Thyroid gland (tissue), 4 donors: Measurements from ENCODE around the gene ETV6. TPM values are rescaled to one million over a fixed set of nuclear protein-coding genes. Genes with fewer than 3 reads are reported as not detected.
A peak's percentile ranks its signal among the peaks of the same experiment; 100 is the strongest.

Experiments
- DNase-seq, 2 donors: peaks; one replicate each; pipeline ENCODE4 v3.0.0-alpha.2; 2019
- H3K27ac ChIP-seq, 3 donors: fragments of 200-600 bp; sonication (generic); 1 replicate in 2 of 3; 2 replicates in 1 of 3; pipeline ENCODE4 v1.5.1; 2016 to 2019; ENCODE audit warnings: mild to moderate bottlenecking in 1 of 3, moderate library complexity in 1 of 3
- H3K27me3 ChIP-seq: fragments of 200-600 bp; sonication (generic); one replicate; pipeline ENCODE4 v1.5.1; 2019
- H3K36me3 ChIP-seq, 2 donors: fragments of 200-600 bp; sonication (generic); one replicate each; pipeline ENCODE4 v1.5.1; 2016 to 2019
- H3K4me1 ChIP-seq, 2 donors: fragments of 200-600 bp; sonication (generic); one replicate each; pipeline ENCODE4 v1.5.1; 2017 to 2019
- H3K4me3 ChIP-seq, 3 donors: fragments of 200-600 bp; sonication (generic); replicated peaks in 1 of 3; 1 replicate in 2 of 3; 2 replicates in 1 of 3; pipeline ENCODE4 v1.5.1; 2016; ENCODE audit warnings: mild to moderate bottlenecking in 1 of 3
- H3K9me3 ChIP-seq: fragments of 200-600 bp; sonication (generic); one replicate; pipeline ENCODE4 v1.5.1; 2017
- CTCF ChIP-seq, 6 experiments: fragments of 200-600 bp in 3 of 6; fragments of 450-650 bp in 3 of 6; sonication (generic) in 3 of 6; IDR thresholded peaks; one replicate each; pipeline ENCODE4 v1.5.1; 2016 to 2019; ENCODE audit warnings: antibody characterized with exemption in 6 of 6, mild to moderate bottlenecking in 2 of 6, inconsistent platforms in 1 of 6, moderate library complexity in 1 of 6
- POLR2A ChIP-seq, 2 donors: fragments of 450-650 bp; IDR thresholded peaks; one replicate each; pipeline ENCODE4 v1.6.1; 2017; ENCODE audit warnings: antibody characterized with exemption in 2 of 2, mild to moderate bottlenecking in 2 of 2, moderate library complexity in 1 of 2
- WGBS, 2 donors: methylation state at CpG; one replicate each; pipeline ENCODE4 v1.1.5; 2017; 5-methylcytosine and 5-hydroxymethylcytosine counted together
- intact Hi-C: fragments of 100-400 bp; cut with DNase I; formaldehyde crosslinking; loops from one replicate; pipeline ENCODE4 v1.15.1; 2023
- total RNA-seq, 4 donors: library from RNA; depleted of rRNA; stranded (reverse); fragments of >200 nt; gene quantifications; one replicate each; pipeline ENCODE4 v1.2.3, GENCODE V29; 2016

Gene ETV6
- total RNA-seq, 4 donors from 2014 or later = 16.6 to 35.6 (median 17.2) TPM

GRCh38 chr12:11787933-11788849 lies 138.7 kb downstream of the ETV6 start:
- WGBS, 2 donors = 88 to 91% methylated on average over 6 of the region's 6 CpGs
- no peak for DNase-seq
- Histone ChIP-seq H3K9me3 (no peaks in the 10 kb centered on the region), H3K36me3 (no peaks in the 10 kb centered on the region), H3K27ac (no peak overlapping the region), H3K4me1 (peaks cover 4 to 8% of the 10 kb centered on the region in 2 donors), H3K27me3 (no peaks in the 10 kb centered on the region), H3K4me3 (no peak overlapping the region)
- intact Hi-C loops = no loop called here
- TF ChIP-seq CTCF (IDR thresholded peaks at IDR 0.05) (no peak), POLR2A (IDR thresholded peaks at IDR 0.05) (no peak)

DNA sequence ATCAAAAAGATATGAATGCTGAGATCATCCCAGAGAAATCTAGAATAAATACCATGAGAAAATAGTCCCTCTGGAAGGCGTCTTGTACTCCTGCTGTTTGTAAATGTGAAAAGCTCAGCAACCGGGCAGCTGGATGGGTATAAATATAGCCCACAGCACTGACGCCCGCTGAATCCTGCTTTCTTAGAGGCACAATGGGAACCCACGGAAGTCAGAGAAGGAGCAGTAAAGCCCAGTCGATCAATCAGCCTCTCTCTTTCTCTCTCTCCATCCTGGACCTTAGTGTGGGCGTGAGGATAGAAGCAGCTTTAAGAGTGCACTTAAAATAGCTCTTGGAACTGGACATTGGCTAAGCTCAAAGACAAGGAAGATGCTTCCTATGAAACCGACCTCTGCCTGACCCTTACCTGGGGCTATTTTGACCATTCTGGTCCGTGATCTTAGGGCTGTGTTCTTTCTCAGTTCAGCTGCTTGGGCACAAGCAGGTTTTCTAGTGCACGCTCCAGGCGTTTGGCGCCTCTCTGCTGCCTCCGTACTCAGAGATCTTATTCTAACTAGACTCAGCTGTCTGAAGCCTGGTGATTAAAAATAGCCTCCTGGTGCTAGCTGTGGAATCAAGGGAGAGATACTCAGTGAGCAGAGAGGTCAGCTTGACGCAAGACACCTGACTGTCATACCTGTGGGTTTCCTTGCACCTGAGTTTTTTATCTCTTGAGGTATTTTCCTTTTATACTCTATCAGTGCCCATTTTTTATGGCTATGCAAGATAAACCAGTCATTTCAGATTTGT lies 144.6 kb downstream of the ETV6 start:
- Histone ChIP-seq H3K9me3 (no peaks in the 10 kb centered on the region), H3K36me3 (no peaks in the 10 kb centered on the region), H3K4me3 (no peak overlapping the region), H3K4me1 (peaks cover 9 to 38% of the 10 kb centered on the region in 2 donors), H3K27me3 (no peaks in the 10 kb centered on the region), H3K27ac (peak overlapping the region in 1 of 3 donors; percentile 57)
- DNase-seq = peak; percentile 50 to 58
- TF ChIP-seq CTCF (IDR thresholded peaks at IDR 0.05) (no peak), POLR2A (IDR thresholded peaks at IDR 0.05) (no peak)
- intact Hi-C loops = no loop called here
- 46 to 65% methylated on average over 14 of the region's 14 CpGs for WGBS, 2 donors

- no peak overlapping the region for H3K4me3 ChIP-seq
Observed at GRCh38 chr12:11794751-11795150, 145.3 kb downstream of the ETV6 start.

DNA sequence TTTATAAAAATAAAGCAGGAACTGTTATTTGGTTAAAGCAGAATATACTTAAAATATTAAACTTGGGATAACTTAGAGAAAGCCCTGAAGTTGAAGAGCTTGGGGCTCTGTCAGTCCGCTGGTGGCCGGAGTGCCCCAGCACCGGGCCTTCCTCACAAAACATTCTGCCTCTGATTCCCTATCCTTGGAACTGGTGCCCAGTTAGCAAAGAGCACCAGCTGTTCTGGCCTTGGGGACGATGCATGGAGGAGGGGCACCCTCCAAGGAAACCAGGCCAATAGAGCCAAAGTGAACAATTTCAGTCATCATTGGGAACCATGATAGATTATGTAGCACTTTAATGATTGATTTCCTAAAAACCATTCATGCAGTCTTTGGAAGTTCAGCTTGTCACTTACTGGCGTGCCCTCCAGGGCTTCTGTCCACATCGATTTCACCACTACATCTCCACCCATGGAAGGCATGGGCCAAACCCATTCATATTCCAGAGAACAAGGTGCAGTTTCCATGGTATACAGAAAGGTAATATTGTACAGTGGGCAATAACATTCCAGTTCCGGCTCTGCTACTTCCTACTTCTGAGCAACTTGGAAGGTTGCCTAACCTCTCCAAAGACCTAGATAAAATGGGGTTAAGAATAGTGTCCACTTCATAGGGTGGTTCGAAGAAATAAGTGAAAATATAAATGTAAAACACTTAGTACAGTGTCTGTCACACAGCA lies 145.9 kb downstream of the ETV6 start:
- Histone ChIP-seq H3K27ac (peak overlapping the region in 1 of 3 donors; percentile 2), H3K36me3 (no peaks in the 10 kb centered on the region), H3K9me3 (no peaks in the 10 kb centered on the region), H3K4me1 (peaks cover 9 to 38% of the 10 kb centered on the region in 2 donors), H3K4me3 (no peak overlapping the region), H3K27me3 (no peaks in the 10 kb centered on the region)
- no peak for DNase-seq
- intact Hi-C loops = no loop called here
- no peak for TF ChIP-seq CTCF (IDR thresholded peaks at IDR 0.05)
- no peak for TF ChIP-seq POLR2A (IDR thresholded peaks at IDR 0.05)
- WGBS, 2 donors = 74 to 76% methylated on average over 8 of the region's 8 CpGs

More at GRCh38 chr12:11794751-11795150, 145.3 kb downstream of the ETV6 start:
- intact Hi-C loops = no loop called here
- H3K9me3 ChIP-seq = no peaks in the 10 kb centered on the region
- peak overlapping the region in 1 of 3 donors; percentile 57 for H3K27ac ChIP-seq
- 95 to 98% methylated on average over 4 of the region's 4 CpGs for WGBS, 2 donors
- no peaks in the 10 kb centered on the region for H3K36me3 ChIP-seq
- TF ChIP-seq CTCF (IDR thresholded peaks at IDR 0.05) (no peak), POLR2A (IDR thresholded peaks at IDR 0.05) (no peak)
- no peak for DNase-seq
- no peaks in the 10 kb centered on the region for H3K27me3 ChIP-seq
- peaks cover 9 to 38% of the 10 kb centered on the region in 2 donors for H3K4me1 ChIP-seq
